WTC11 (cell line): ENCODE measurements around the gene TMEM86B. TPM values are rescaled to one million over a fixed set of nuclear protein-coding genes. Genes with fewer than 3 reads are reported as not detected.

Experiments
- ATAC-seq: fragments of 200-7000 bp; cut with Tn5 transposase; 2 replicates; pipeline ENCODE4 v1.10.0; 2021; ENCODE audit warnings: mild to moderate bottlenecking, moderate library complexity
- CTCF ChIA-PET: fragments of 300-600 bp; sonication (Branson Sonifier 250); formaldehyde crosslinking; loops from one replicate; lab custom pipeline; 2021; ENCODE audit warnings: antibody characterized with exemption; lab: Charles Lee
- POLR2A ChIA-PET: fragments of 350-600 bp; sonication (Branson Sonifier 250); formaldehyde crosslinking; loops from one replicate; lab custom pipeline; 2021; ENCODE audit warnings: antibody characterized with exemption; lab: Charles Lee
- DNase-seq: peaks from one replicate; pipeline ENCODE4 v3.0.0; 2021; ENCODE audit warnings: low spot score
- H3K27ac Mint-ChIP-seq: 2 replicates; pipeline ENCODE4 v1.8.0; 2021; ENCODE audit warnings: mixed read lengths
- H3K27me3 Mint-ChIP-seq: 2 replicates; pipeline ENCODE4 v1.8.0; 2021; ENCODE audit warnings: low read depth, mild to moderate bottlenecking, moderate library complexity, mixed read lengths
- H3K36me3 Mint-ChIP-seq: 2 replicates; pipeline ENCODE4 v1.8.0; 2021; ENCODE audit warnings: mixed read lengths
- H3K4me1 Mint-ChIP-seq: 2 replicates; pipeline ENCODE4 v1.8.0; 2022; ENCODE audit warnings: mixed read lengths
- H3K4me3 Mint-ChIP-seq: 2 replicates; pipeline ENCODE4 v1.8.0; 2021; ENCODE audit warnings: mild to moderate bottlenecking, moderate library complexity, mixed read lengths
- H3K9me3 Mint-ChIP-seq: 2 replicates; pipeline ENCODE4 v1.8.0; 2021; ENCODE audit warnings: mixed read lengths
- CTCF ChIP-seq: fragments of 200-600 bp; IDR thresholded peaks from 2 replicates; pipeline ENCODE4 v1.8.0; 2022; ENCODE audit warnings: antibody characterized with exemption
- MXD4 ChIP-seq: fragments of 250-450 bp; sonication (Bioruptor Pico); IDR thresholded peaks from 2 replicates; pipeline ENCODE4 v1.8.0; 2021; ENCODE audit warnings: mild to moderate bottlenecking, moderate library complexity, borderline replicate concordance
- NFYB ChIP-seq: sonication (generic); formaldehyde crosslinking; conservative IDR thresholded peaks from 2 replicates; pipeline ENCODE4 v1.8.0; 2022; ENCODE audit warnings: low read depth, missing genetic modification reagents
- NR1H2 ChIP-seq: sonication (generic); formaldehyde crosslinking; IDR thresholded peaks from 2 replicates; pipeline ENCODE4 v1.9.0; 2021; ENCODE audit warnings: mild to moderate bottlenecking, moderate library complexity, missing genetic modification reagents
- NR3C1 ChIP-seq: sonication (generic); formaldehyde crosslinking; conservative IDR thresholded peaks from 2 replicates; pipeline ENCODE4 v1.8.1; 2023; ENCODE audit warnings: low read depth, mild to moderate bottlenecking, missing genetic modification reagents
- RORB ChIP-seq: fragments of 250-450 bp; sonication (Bioruptor Pico); IDR thresholded peaks from 2 replicates; pipeline ENCODE4 v1.9.0; 2021; ENCODE audit warnings: mild to moderate bottlenecking
- SMAD4 ChIP-seq: sonication (generic); formaldehyde crosslinking; IDR thresholded peaks from 2 replicates; pipeline ENCODE4 v1.8.0; 2022; ENCODE audit warnings: mild to moderate bottlenecking, missing genetic modification reagents
- TP53 ChIP-seq: sonication (generic); formaldehyde crosslinking; IDR thresholded peaks from 2 replicates; pipeline ENCODE4 v1.8.1; 2023; ENCODE audit warnings: mild to moderate bottlenecking, missing genetic modification reagents
- ZMAT4 ChIP-seq: fragments of 250-450 bp; sonication (Bioruptor Pico); IDR thresholded peaks from 2 replicates; pipeline ENCODE4 v1.9.0; 2021; ENCODE audit warnings: mild to moderate bottlenecking
- ZNF317 ChIP-seq: sonication (generic); formaldehyde crosslinking; IDR thresholded peaks from 2 replicates; pipeline ENCODE4 v1.8.1; 2023; ENCODE audit warnings: low read depth, mild to moderate bottlenecking, moderate library complexity, missing genetic modification reagents, borderline replicate concordance
- ZSCAN18 ChIP-seq: fragments of 250-450 bp; sonication (Bioruptor Pico); IDR thresholded peaks from 2 replicates; pipeline ENCODE4 v2.1.2; 2022; ENCODE audit warnings: mild to moderate bottlenecking, moderate library complexity
- total RNA-seq: library from RNA; stranded (reverse); gene quantifications from 3 replicates; pipeline ENCODE4 v1.2.3, GENCODE V29; 2021
- TF ChIP-seq, protein P1 (sequence below): fragments of 250-450 bp; sonication (Bioruptor Pico); conservative IDR thresholded peaks from 2 replicates; pipeline ENCODE4 v1.9.0; 2021; ENCODE audit warnings: mild to moderate bottlenecking
- TF ChIP-seq, protein P2 (sequence below): sonication (generic); formaldehyde crosslinking; IDR thresholded peaks from 2 replicates; pipeline ENCODE4 v1.8.0; 2022; ENCODE audit warnings: mild to moderate bottlenecking, missing genetic modification reagents
- TF ChIP-seq, protein P3 (sequence below): sonication (generic); formaldehyde crosslinking; IDR thresholded peaks from 2 replicates; pipeline ENCODE4 v1.8.0; 2022; ENCODE audit warnings: mild to moderate bottlenecking, missing genetic modification reagents
- TF ChIP-seq, protein P4 (sequence below): fragments of 250-450 bp; sonication (Bioruptor Pico); IDR thresholded peaks from 2 replicates; pipeline ENCODE4 v1.9.0; 2021; ENCODE audit warnings: mild to moderate bottlenecking, borderline replicate concordance

TMEM86B gene
- total RNA-seq, 1 experiment from 2014 or later = 4.2 TPM

GRCh38 chr19:55255618-55256423 lies 27.3 kb upstream of the TMEM86B start (continued):
- TF ChIP-seq, protein P1, sequence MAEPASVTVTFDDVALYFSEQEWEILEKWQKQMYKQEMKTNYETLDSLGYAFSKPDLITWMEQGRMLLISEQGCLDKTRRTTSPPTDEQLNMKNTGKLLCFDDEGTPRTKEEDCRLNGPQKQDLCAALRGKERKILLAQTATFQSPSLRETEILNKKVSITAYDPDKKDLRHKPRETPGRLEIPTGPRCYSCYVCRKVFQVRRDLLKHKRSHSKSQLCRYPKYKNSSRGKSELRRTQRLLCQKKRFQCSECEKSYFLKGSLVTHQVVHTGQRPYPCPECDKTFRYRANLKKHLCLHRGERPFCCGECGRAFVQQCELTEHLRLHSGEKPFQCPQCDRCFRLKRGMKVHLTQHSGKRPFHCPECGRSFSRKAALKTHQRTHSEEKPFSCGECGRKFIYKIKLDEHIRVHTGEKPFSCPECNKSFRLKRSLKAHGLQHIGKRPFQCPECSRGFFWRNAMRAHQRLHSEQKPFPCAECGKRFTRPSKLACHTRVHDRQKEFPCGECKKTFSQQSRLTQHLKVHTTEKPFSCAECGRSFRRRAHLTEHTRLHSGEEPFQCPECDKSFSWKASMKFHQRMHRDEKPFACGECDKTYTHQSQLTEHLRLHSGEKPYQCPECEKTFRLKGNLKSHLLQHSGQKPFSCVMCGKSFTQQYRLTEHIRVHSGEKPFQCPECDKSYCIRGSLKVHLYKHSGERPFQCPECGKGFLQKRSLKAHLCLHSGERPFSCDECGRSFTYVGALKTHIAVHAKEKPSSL (CRISPR knock-in tag) = no peak
- TF ChIP-seq TP53 (CRISPR knock-in tag) = no peak
- TF ChIP-seq MXD4 (CRISPR knock-in tag) = no peak
- no peak for TF ChIP-seq ZSCAN18 (CRISPR knock-in tag)
- TF ChIP-seq NR1H2 (CRISPR knock-in tag) = no peak
- no peak for TF ChIP-seq RORB
- no peak for TF ChIP-seq ZMAT4 (CRISPR knock-in tag)

- no peaks in the 10 kb centered on the region for H3K27me3 Mint-ChIP-seq
These were observed 26.0 kb upstream of the TMEM86B start for GRCh38 chr19:55254625-55254977.

More at GRCh38 chr19:55254625-55254977, 26.0 kb upstream of the TMEM86B start:
- POLR2A ChIA-PET = interaction anchor here (0.5 to 1.2 kb wide), 3 partner anchors 61 to 346 kb away, joined by 3 to 6 read pairs (median 4); partner anchors contain the start of gene KMT5C
- ATAC-seq (no peak), DNase-seq (no peak)
- CTCF ChIA-PET = interaction anchor here (1.5 to 2.8 kb wide), 5 partner anchors 37 to 129 kb away, joined by 3 to 10 read pairs (median 7); partner anchors contain the start of gene TMEM238
- H3K36me3 Mint-ChIP-seq = no peaks in the 10 kb centered on the region
- H3K27ac Mint-ChIP-seq = peak overlapping the region; percentile 88
- no peak for TF ChIP-seq NFYB (CRISPR knock-in tag)
- no peak for TF ChIP-seq ZNF317 (CRISPR knock-in tag)
- TF ChIP-seq, protein P2, sequence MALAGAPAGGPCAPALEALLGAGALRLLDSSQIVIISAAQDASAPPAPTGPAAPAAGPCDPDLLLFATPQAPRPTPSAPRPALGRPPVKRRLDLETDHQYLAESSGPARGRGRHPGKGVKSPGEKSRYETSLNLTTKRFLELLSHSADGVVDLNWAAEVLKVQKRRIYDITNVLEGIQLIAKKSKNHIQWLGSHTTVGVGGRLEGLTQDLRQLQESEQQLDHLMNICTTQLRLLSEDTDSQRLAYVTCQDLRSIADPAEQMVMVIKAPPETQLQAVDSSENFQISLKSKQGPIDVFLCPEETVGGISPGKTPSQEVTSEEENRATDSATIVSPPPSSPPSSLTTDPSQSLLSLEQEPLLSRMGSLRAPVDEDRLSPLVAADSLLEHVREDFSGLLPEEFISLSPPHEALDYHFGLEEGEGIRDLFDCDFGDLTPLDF (CRISPR knock-in tag) = no peak
- no peak for TF ChIP-seq NR3C1 (CRISPR knock-in tag)
- TF ChIP-seq, protein P3, sequence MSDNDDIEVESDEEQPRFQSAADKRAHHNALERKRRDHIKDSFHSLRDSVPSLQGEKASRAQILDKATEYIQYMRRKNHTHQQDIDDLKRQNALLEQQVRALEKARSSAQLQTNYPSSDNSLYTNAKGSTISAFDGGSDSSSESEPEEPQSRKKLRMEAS (CRISPR knock-in tag) = no peak
- TF ChIP-seq SMAD4 (CRISPR knock-in tag) = no peak
- no peak for TF ChIP-seq CTCF
- TF ChIP-seq, protein P4, sequence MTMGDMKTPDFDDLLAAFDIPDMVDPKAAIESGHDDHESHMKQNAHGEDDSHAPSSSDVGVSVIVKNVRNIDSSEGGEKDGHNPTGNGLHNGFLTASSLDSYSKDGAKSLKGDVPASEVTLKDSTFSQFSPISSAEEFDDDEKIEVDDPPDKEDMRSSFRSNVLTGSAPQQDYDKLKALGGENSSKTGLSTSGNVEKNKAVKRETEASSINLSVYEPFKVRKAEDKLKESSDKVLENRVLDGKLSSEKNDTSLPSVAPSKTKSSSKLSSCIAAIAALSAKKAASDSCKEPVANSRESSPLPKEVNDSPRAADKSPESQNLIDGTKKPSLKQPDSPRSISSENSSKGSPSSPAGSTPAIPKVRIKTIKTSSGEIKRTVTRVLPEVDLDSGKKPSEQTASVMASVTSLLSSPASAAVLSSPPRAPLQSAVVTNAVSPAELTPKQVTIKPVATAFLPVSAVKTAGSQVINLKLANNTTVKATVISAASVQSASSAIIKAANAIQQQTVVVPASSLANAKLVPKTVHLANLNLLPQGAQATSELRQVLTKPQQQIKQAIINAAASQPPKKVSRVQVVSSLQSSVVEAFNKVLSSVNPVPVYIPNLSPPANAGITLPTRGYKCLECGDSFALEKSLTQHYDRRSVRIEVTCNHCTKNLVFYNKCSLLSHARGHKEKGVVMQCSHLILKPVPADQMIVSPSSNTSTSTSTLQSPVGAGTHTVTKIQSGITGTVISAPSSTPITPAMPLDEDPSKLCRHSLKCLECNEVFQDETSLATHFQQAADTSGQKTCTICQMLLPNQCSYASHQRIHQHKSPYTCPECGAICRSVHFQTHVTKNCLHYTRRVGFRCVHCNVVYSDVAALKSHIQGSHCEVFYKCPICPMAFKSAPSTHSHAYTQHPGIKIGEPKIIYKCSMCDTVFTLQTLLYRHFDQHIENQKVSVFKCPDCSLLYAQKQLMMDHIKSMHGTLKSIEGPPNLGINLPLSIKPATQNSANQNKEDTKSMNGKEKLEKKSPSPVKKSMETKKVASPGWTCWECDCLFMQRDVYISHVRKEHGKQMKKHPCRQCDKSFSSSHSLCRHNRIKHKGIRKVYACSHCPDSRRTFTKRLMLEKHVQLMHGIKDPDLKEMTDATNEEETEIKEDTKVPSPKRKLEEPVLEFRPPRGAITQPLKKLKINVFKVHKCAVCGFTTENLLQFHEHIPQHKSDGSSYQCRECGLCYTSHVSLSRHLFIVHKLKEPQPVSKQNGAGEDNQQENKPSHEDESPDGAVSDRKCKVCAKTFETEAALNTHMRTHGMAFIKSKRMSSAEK (CRISPR knock-in tag) = no peak
- H3K4me1 Mint-ChIP-seq = peaks cover 47% of the 10 kb centered on the region
- no peaks in the 10 kb centered on the region for H3K9me3 Mint-ChIP-seq
- H3K4me3 Mint-ChIP-seq = no peak overlapping the region
